Mesothelial cell of epicardium (in vitro differentiated cells): ENCODE results near the gene ADCK1. TPM values are rescaled to one million over a fixed set of nuclear protein-coding genes. Genes with fewer than 3 reads are reported as not detected.

ENCODE experiments used
- DNase-seq, 2 experiments: peaks; one replicate each; pipeline ENCODE4 v3.0.0; 2021; ENCODE audit warnings: low spot score in 2 of 2; ENCODE audit not compliant: unreplicated experiment in 2 of 2
- H3K27ac Mint-ChIP-seq: 2 replicates; pipeline ENCODE4 v1.8.0; 2021; ENCODE audit warnings: mixed read lengths
- H3K27me3 Mint-ChIP-seq: 2 replicates; pipeline ENCODE4 v1.8.0; 2021; ENCODE audit warnings: low read depth, mixed read lengths
- H3K36me3 Mint-ChIP-seq: 2 replicates; pipeline ENCODE4 v1.8.0; 2021; ENCODE audit warnings: mixed read lengths
- H3K4me1 Mint-ChIP-seq: 2 replicates; pipeline ENCODE4 v1.8.0; 2021; ENCODE audit warnings: mixed read lengths
- H3K4me3 Mint-ChIP-seq: 2 replicates; pipeline ENCODE4 v1.8.0; 2021; ENCODE audit warnings: mild to moderate bottlenecking, moderate library complexity, mixed read lengths
- H3K9me3 Mint-ChIP-seq: 2 replicates; pipeline ENCODE4 v1.8.0; 2021; ENCODE audit warnings: mixed read lengths
- total RNA-seq: library from RNA; stranded (reverse); gene quantifications from 3 replicates; pipeline ENCODE4 v1.2.1, GENCODE V29; 2021
- TF ChIP-seq, protein P1 (sequence below): fragments of 200-600 bp; sonication (generic); IDR thresholded peaks from one replicate; pipeline ENCODE4 v1.5.0; 2021; ENCODE audit warnings: antibody characterized with exemption; ENCODE audit not compliant: unreplicated experiment

ADCK1 gene
- total RNA-seq, 1 donor from 2014 or later, result 13.3 TPM

DNA sequence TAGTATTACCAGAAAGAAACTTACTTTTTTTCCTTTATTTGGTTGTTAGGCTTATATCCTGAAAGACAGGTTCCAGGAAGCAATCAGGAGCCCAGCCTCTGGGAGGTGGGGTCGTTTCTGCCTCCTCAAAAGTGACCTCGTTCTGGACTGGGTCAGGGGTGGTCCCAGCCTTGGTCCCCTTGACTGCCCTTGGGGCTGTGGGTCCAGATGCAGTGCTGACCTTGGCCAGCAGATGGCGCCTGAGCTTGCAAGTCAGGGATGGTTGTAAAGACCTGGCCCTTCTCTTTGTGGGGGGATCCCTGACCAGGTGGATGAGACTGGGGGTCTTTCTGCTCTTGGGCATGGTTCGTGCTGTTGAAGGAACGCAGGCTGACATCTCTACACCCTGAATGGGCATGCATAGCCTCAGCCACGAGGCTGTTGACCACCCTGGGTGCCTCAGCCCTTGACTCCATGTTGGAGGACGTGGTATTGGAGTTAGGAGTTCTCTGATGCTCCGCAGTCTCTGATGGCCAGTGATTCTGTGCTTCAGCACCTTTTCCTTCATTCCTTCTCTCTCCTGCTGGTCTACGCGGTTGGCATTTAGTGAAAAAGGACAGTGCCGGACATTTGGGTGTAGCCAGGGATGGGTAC, 62.4 kb downstream of the ADCK1 start:
- TF ChIP-seq, protein P1, sequence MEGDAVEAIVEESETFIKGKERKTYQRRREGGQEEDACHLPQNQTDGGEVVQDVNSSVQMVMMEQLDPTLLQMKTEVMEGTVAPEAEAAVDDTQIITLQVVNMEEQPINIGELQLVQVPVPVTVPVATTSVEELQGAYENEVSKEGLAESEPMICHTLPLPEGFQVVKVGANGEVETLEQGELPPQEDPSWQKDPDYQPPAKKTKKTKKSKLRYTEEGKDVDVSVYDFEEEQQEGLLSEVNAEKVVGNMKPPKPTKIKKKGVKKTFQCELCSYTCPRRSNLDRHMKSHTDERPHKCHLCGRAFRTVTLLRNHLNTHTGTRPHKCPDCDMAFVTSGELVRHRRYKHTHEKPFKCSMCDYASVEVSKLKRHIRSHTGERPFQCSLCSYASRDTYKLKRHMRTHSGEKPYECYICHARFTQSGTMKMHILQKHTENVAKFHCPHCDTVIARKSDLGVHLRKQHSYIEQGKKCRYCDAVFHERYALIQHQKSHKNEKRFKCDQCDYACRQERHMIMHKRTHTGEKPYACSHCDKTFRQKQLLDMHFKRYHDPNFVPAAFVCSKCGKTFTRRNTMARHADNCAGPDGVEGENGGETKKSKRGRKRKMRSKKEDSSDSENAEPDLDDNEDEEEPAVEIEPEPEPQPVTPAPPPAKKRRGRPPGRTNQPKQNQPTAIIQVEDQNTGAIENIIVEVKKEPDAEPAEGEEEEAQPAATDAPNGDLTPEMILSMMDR, result peak; percentile 93
- peak; percentile 67 to 92 for DNase-seq
- Mint-ChIP-seq H3K27ac (no peak overlapping the region), H3K36me3 (peaks cover 17% of the 10 kb centered on the region), H3K4me1 (peaks cover 4% of the 10 kb centered on the region), H3K9me3 (peaks cover 14% of the 10 kb centered on the region), H3K27me3 (no peaks in the 10 kb centered on the region), H3K4me3 (no peak overlapping the region)

DNA sequence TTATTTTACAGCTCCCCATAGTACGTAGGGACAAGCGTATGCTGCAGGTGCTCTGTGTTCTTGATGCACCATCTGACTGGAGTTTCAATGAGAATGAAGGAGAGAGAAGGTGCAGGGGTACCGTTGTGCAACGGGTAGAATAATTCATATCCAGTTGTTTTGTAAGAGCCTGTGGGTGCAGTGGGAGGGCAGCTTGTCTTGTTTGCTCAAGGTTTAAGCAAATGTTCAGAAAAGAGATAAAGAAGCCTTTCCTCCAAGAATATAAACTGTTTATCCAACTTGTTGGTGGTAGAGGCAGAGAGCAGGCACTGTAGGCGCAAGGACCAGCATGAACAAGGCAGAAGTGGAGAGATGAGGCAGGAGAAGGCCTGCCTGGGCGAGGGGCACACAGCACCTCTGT, 64.2 kb downstream of the ADCK1 start:
- Mint-ChIP-seq H3K27me3 (no peaks in the 10 kb centered on the region), H3K36me3 (peaks cover 17% of the 10 kb centered on the region), H3K9me3 (peaks cover 14% of the 10 kb centered on the region), H3K4me1 (peaks cover 4% of the 10 kb centered on the region), H3K27ac (no peak overlapping the region), H3K4me3 (no peak overlapping the region)
- TF ChIP-seq, protein P1, result no peak
- no peak for DNase-seq

DNA sequence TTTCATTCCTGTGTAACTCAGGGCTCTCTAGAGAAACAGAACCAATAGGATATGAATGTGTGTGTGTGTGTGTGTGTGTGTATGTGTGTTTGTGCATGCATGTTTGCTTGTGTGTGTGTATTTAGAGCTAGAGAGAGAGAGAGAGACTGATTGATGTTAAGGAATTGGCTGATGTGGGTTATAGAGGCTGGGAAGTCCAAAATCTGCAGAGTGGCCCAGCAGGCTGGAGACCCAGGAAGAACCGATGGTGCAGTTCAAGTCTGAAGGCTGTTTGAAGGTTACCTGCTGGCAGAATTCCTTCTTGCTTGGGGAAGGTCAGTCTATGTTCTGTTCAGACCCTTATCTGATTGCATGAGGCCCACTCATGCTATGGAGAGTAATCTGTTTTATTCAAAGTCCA, 64.7 kb downstream of the ADCK1 start:
- Mint-ChIP-seq H3K36me3 (peaks cover 17% of the 10 kb centered on the region), H3K4me3 (no peak overlapping the region), H3K27ac (no peak overlapping the region), H3K9me3 (peaks cover 14% of the 10 kb centered on the region), H3K4me1 (peaks cover 4% of the 10 kb centered on the region), H3K27me3 (no peaks in the 10 kb centered on the region)
- TF ChIP-seq, protein P1, result no peak
- no peak for DNase-seq

DNA sequence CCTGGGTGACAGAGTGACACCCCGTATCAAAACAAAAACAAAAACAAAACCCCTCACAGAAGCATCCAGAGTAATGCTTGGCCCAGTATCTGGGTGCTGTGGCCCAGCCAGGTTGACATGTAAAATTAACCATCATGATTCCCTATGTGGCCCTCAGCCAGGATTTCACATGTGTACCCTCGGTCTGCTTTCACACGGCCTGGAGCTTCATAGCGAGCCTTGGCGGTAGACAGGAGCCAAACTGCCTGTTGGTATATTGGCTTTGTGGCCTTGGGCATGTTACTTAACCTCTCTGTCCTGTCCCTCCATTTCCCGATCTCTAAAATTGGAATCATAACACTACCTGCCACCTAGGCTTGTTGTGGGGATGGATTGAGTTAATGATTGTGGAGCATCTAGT, 65.5 kb downstream of the ADCK1 start:
- peaks cover 4% of the 10 kb centered on the region for H3K4me1 Mint-ChIP-seq
- no peak overlapping the region for H3K27ac Mint-ChIP-seq
- TF ChIP-seq, protein P1, result no peak
- peaks cover 17% of the 10 kb centered on the region for H3K36me3 Mint-ChIP-seq
- peaks cover 14% of the 10 kb centered on the region for H3K9me3 Mint-ChIP-seq
- no peak for DNase-seq
- no peaks in the 10 kb centered on the region for H3K27me3 Mint-ChIP-seq
- no peak overlapping the region for H3K4me3 Mint-ChIP-seq

DNA sequence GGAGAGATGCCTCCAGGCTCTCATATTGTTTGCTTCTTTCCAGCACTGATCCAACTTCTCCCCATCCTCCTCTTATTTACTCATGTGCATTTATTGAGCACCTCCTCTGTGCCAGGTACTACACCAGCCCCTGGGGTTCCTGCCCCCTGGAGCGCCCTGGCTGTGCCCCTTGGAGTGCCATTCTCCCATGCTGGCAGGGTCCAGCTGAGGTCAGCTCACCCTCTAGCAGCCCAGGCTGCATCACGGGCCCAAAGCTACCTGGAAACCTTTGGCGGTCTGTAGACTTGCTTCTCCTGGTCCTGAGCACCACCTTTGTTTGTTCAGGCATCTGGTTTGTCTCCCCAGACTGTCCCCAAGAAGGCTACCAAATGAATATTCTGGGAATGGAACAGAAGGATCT, 67.0 kb downstream of the ADCK1 start:
- Mint-ChIP-seq H3K4me1 (peaks cover 4% of the 10 kb centered on the region), H3K9me3 (peaks cover 14% of the 10 kb centered on the region), H3K4me3 (no peak overlapping the region), H3K27me3 (no peaks in the 10 kb centered on the region), H3K27ac (no peak overlapping the region), H3K36me3 (peaks cover 17% of the 10 kb centered on the region)
- TF ChIP-seq, protein P1, result no peak
- DNase-seq, result no peak
